ENCODE data around the gene ADAMTSL1.

Gene ADAMTSL1

DNA sequence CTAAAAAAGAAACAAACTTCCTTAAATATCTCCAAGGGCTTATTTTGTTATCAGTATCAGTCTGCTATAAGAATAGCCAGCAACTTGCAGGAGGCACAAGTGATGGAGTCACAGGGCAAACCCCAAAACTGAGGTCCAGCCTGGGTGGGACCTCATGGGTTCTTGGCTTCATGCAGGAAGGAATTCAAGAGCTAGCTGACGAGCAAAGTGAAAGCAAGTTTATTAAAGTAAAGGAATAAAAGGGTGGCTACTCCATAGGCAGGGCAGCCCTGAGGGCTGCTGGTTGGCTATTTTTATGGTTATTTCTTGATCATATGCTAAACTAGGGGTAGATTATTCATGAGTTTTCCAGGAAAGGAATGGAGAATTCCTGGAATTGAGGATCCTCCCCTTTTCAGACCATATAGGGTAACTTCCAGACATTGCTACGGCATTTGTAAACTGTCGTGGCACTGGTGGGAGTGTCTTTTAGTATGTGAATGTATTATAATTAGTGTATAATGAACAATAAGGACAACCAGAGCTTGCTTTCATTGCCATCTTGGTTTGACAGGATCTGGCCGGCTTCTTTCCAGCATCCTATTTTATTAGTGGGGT lies 231.9 kb downstream of the ADAMTSL1 start:
- DNase-seq, result no peak

DNA sequence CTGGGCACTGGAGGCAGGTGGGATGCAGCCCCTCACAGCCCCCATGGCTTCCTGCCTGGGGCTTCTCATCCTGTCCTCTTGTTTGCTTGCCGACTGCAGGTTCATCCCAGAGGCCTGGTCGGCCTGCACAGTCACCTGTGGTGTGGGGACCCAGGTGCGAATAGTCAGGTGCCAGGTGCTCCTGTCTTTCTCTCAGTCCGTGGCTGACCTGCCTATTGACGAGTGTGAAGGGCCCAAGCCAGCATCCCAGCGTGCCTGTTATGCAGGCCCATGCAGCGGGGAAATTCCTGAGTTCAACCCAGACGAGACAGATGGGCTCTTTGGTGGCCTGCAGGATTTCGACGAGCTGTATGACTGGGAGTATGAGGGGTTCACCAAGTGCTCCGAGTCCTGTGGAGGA lies 232.7 kb downstream of the ADAMTSL1 start:
- DNase-seq, result no peak

DNA sequence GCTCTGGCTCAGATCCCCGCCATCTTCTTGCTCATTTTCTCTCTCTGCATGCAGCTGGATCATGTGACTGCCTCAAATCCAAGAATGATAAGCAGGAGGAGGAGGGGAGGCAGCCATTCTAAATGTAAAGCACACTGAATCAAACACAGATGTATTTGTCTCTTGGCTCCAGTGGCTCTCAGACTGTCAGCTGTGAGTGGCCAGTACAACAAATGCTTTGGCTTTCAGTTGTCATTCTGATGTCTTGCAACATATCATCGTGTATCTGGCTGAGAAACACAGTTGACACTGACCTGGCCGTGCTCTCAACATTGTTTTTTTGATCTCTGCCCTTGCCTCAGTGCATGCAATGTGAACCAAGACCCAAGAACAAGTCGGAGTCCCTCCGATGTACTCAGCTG lies 233.1 kb downstream of the ADAMTSL1 start:
- no peak for DNase-seq

DNA sequence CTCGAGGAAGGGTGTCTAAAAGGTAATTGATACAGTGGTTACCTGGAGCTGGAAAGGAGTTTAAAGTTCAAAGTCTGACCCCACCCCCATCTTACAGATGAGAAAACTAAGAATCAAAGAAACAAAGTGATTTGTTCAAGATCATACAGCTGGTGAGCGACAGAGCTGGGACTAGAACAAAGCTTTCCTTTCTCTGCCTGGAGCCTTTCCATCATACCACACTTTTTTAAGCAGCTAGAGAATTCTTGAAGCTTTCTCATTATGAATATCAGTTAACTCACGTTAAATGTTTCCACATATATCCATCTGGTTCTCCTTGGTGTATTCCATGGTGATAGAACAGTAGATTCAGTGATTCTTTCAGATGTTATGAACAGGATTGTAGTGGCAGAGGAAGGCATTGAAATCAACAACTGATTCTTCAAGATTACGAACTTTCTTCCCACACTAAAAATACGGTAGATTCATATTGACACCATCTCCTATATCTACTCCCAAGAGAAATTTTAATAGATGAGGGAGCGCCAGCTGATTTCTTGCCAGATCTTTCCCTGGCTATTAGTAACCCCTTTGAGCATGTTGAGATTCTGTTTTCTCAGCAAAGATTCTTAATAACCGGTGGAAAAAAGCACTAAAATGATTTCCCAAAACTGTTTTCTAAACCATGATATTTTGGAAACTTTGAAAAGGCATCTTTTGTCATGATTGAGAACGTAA lies 233.7 kb downstream of the ADAMTSL1 start:
- DNase-seq, result no peak

DNA sequence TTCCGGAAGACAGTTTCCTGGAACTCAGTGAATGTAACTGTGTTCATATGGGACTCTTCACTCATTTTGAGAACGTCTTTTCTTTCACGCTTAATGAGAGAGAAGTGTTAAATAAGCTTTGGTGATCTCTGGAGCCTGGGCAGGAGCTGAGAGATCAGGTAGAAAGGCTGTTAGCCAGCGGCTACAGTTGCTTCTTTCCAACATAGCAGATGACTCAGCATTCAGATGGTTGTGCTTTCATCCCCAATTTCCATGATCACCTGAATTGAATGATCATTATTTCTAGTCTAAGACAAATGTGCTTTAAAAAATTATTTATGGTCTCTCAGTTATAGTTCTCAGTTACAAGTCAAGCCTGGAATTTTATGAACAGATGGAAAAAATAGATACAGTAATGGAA lies 234.5 kb downstream of the ADAMTSL1 start:
- no peak for DNase-seq

DNA sequence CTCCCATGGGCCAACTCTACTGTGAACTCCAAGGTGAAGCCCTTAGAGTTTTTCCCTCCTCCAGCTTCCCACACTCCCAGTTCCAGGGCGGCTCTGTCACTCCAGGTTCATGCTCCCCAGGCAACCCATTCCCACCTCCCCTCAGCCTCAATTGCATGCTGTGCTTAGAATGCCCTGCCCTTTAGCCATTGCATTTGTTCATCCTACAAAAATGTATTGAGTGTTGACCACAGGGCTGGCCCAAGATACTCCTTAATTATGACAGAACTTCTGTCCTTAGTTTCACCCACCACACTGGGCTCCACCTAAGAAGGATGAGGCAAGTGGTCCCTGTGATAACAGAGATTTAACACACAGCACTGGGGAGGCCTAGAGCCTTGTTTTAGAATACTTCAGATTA lies 236.1 kb downstream of the ADAMTSL1 start:
- no peak for DNase-seq

DNA sequence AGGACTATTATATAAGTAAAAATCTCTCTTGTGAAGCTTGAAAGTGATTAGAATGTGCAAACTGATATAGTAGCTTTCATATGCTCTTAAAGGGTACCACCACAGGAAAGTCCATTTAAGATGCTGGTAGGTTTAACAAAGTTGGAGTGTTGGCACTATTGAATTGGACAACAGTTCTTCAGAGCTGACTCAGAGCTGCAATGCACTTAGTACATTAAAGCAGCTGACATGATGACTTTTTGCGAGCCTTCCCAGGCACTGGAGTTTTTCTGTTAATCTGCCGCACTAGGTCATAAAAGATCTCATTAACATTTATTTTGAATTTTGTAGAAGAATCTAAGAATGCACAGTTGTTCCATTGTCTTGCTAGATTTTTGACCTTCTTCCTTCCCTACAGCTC lies 243.8 kb downstream of the ADAMTSL1 start:
- no peak for DNase-seq

DNA sequence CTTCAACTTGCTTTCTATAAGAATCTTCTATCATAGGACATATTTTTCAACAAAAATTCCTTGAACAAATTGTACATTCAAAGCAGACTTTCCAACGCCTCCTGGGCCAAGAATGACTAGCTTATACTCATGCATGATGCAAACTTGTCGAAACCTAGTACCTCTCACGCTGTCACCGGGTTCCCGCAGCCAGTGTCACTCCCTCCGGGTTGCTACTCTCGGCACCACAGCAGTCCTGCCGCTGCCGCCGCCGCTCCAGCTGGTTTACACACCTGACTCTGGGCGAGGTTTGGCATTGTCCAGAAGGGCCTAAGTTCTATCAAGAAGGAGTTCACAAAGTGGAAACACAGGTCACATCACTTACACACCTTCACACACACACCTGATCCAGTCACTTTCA lies 244.4 kb downstream of the ADAMTSL1 start:
- no peak for DNase-seq

DNA sequence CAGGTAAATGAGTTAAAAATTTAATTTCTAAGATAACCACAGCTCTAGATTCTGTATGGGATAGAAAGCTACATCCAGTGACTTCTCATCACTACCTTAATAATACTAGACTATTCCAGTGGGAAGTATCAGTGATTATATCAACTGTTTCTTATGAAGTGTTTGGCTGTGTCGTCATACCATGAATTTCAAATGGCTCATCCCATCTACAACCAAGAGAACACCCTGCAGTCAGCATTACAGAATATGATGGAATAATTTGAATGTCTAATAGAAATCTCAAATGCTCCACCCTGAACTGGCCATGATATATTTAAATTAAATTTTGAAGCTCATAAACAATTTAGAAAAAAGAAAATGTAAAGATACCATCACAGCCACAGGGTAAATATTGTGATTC lies 245.0 kb downstream of the ADAMTSL1 start:
- no peak for DNase-seq

DNA sequence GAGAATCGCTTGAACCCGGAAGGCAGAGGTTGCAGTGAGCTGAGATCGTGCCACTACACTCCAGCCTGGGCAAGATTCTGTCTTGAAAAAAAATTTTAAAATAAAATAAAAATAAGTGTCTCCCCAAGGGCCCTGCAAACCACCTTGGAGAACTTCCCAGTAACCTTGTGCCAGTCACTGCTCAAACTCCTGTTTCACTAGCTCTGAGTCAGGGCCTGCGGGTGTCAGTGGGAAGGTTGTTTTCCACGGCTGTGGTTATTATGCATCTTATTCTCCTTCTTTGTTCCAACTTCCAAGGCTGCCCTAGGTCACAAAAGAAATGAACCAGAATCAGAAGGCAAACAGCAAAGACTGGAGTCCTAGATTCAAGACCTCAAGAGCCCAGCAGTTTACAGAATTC lies 246.7 kb downstream of the ADAMTSL1 start:
- DNase-seq, result no peak

DNA sequence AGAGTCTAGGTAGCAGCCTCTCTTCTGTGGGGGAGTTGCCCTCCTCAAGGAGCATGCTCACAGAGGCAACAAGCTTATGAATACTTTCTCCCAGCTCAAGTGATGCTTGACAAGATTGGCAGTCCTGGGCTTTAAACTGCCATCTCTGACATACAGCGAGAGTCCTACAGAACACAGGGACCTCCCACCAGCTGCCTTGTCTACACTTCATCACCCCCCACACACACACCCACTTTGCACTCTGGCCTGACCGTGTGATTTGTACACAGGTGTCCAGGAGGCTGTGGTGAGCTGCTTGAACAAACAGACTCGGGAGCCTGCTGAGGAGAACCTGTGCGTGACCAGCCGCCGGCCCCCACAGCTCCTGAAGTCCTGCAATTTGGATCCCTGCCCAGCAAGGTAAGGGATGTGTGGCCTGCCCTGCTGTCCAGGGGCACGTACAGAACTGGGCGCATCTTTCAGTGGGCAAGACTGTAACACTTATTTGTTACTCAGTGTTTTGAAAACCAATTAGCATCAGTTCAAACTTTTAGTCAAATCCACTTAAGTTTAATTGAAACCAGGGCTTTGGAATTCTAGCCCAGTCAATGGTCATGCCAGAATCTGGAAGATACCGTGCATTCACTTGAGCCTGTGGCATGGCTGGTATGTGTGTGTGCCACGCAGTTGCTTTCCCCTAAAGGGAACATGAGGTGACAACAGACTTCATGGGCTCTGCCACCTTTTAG lies 247.5 kb downstream of the ADAMTSL1 start:
- DNase-seq, result no peak

DNA sequence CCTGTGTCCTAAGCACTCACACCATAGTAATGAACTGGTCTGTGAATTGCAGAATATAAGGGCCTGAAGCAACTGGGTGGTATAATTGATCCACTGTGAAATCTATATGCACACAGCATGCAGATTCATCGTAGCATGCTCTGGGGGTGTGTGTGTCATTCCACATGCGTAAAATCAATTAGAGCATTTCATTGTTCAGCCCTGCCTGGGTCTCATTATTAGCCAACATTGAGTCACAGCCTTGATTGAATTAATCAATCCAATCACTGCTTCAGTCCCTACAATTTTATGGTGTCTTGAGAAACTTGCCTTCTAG lies 248.0 kb downstream of the ADAMTSL1 start:
- no peak for DNase-seq

DNA sequence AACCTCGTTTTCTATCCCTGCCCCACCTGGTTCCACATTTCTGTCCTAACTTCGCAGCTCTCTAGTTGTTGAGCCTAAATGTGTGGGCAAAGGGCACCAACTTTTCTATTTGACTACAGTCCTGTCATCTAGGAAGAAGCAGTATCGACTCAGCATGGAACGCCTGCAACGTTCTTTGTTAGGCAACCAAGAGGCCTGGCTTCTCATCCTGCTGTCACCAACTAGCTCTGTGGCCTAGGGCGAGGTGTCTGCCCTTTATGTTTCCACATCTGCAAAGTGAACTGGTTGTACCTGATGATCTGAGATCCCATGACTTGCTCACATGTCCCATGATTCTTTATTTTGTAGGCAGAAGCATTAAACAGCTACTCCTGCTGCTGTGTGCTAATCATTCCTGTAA lies 248.9 kb downstream of the ADAMTSL1 start:
- DNase-seq, result no peak

DNA sequence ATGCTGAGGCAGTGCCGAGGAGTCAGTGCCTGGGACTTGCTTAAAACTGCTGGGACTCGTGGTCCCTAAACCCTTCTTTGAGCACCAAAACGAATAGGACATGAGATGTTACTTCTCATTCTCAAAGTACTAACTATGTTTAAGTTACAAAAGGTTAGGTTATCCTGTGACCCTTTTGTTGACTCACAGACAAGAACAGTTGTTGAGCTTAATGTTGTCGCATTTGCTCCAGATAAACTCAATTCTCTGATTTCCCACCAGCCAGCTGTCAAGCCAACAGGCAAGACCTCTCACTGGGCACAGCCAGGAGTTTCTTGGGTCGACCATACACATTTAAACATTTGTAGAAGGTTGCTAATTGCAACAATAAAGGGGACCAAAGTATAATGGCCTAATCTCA lies 249.4 kb downstream of the ADAMTSL1 start:
- DNase-seq, result no peak

DNA sequence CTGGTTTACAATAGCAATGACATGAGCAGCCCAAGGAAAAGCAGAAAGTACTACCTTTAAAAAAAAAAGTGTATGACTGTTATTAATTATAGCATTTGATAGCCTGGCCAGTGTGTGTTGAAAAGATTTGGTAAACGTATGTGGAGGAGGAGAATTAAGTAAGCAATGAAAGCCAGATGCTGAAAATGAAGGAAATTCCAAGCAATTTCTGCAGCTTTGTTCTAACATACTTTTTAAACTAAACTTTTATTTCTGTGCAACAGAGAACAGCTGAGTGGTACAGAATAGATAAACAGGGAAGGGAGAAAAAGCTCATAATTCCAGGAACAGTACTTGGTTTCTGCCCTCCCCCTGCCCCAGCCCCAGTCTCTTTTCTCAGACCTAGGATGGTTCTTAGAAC lies 252.6 kb downstream of the ADAMTSL1 start:
- DNase-seq, result no peak

DNA sequence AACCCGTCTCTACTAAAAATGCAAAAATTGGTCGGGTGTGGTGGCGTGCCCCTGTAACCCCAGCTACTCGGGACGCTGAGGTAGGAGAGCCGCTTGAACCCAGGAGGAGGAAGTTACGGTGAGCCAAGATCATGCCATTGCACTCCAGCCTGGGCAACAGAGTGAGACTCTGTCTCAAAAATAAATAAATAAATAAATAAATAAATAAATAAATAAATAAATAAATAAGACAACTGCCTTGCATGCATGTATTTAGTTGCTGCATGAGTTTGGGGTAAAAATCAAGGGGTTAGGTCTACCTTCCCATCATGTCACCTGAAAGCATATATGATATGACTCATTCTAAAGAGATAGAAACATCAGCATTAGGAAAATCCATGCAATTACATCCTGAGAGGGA lies 254.0 kb downstream of the ADAMTSL1 start:
- no peak for DNase-seq

DNA sequence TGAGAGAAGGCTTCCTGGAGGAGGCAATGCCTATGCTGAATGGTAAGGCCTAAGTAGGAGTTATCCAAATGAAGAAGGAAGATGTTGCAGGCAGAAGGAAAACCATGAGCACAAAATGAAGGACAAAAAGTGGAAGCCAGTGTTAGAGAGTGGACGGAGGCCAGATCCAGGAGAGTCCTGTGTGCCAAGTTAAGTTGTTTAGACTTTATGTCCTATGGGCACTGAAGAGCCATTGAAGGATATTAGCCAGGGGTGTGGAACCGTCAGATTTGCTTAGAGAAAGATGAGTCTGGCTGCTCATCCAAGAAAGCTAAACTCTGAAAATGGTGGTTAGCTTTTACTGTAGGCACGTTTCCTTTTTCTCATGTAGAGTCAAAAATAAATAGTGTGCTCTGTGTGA lies 254.7 kb downstream of the ADAMTSL1 start:
- no peak for DNase-seq

DNA sequence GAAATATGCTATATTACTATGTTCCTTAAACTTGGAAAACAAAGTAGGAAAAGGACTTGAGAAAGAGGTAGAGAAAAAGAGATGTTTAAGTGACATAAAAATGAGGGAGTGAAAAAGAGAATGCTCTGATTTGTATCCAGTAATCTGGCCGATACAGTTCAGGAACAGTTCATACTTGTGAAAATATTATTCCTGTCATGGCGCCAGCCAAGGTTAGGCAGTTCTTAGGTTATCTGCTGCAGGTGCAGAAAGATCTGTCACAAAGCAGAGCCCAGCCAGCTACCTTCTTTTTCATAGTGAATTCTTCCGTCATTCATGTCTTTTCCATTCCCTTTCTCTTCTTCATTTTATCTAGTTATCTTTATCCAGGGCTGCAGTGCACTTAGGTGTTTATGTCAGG lies 256.3 kb downstream of the ADAMTSL1 start:
- DNase-seq, result no peak

DNA sequence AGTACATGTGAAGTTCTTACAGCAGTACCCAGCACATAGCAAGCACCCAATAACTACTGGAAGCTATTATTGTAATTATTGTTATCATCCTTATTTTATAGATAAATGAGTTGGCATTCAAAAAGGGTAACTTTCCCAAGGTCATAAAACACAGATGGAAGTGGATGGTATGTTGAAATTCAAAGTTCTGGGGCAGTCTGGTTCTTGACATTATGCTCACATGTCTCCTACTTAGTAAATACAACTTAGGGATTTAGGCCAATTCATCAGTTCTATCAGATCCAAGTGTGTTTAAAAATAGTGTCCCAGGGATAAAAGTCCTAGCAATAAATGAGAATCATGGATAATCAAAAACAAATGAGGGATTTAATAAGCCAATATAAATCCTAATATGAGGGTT lies 265.2 kb downstream of the ADAMTSL1 start:
- no peak for DNase-seq

DNA sequence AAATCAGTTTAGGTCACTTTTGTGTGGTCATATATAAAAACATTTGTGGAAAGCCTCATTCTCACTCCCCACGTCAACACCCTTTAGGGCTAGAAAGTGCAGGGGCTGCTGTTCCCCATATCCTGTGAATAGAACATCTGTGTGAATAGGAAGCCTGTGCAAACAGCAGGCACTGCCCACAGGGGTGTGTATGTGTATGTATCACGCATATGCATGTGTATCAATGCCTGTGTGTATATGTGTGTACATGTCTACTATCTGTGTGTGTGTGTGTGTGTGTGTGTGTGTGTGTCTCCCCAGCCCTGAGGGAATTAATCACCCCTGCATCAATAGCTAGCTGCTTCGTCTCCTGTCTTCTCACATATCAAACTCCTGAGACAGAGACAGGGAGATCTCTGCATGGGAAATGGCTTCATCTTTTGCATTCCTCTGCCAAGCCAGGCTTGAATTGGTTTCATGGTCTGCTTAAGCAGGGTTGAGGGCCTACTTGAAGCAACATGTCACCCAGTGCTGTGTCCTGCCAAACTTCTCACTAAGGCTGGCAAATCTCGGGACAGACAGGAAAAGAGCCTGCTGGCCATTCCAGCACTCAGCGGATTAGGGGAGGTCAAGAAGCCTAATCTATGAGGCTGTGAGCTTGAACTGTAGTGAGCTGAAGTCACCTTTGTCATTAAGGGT lies 265.8 kb downstream of the ADAMTSL1 start:
- no peak for DNase-seq

DNA sequence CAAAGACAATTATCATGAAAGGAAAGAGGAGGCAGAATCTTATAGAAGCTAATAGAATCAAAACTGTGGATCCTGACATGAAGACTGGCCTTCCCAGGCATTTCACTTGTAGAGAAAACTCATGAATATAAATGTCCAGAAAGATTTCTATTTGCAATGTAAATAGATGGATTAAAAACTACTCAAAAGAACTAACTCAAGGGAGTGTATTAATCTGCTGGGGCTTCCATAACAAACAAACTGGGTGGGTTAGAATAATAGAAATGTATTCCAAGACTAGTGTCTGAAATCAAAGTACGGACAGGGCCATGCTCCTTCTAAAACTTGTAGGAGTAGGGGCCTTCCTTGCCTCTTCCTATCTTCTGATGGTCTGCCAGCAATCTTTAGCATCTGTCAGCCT lies 267.4 kb downstream of the ADAMTSL1 start:
- no peak for DNase-seq

DNA sequence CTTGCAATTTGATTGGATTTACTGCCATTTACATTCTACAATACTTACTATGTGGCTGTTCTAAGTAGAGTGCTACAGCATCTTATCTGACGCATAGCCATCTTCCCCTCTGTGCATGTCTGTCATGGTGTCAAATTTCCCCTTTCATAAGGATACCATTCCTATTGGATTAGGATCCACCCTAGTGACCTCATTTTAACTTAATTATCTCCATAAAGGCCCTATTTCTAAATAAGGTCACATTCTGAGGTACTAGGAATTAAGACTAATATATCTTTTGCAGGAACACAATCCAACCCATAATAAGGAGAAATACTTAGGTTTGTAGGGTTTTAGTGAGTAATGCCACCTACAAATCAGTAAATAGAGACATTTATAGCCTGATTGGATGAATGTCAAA lies 268.0 kb downstream of the ADAMTSL1 start:
- no peak for DNase-seq

DNA sequence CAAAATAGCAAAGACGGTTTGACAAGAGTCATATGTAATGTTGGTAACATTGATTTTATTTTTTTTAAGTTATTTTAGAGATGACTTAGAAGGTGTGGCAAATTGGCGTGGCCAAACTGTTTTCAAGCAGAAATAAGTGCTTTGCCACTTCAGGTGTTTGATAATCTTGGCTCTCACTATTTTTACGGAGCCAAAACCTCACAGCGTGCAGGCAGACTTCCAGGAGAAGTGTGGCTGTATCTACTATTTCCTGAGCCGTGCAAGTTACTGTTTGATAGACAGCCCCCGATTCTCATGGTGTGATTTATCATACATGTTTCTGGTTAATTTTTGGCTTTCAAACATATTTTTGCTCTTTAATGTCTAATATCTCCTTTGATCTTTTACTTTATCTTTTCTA lies 269.5 kb downstream of the ADAMTSL1 start:
- DNase-seq, result no peak

DNA sequence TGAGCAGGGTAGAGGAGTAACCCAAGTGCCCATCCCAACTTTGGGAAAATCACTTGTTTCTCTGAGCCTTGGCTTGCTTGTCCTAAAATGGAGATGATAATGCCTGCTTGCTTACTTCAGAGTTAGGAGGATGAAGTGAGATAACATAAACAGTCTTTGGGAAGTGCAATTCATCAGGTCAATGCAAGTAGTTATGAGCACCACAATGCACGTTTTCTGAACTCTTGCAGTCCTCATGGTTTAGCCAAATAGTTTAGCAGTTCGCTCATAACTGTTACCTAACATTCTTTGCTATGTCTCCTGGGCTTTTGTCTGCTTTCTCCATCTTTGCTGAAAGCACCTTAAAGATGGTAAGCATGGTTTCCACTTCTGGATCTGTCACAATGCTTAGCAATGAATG lies 270.0 kb downstream of the ADAMTSL1 start:
- DNase-seq, result no peak

Measured in AML-193 (cell line).